IMR-90 (cell line): Measurements from ENCODE around the gene SRXN1. TPM values are rescaled to one million over a fixed set of nuclear protein-coding genes. Genes with fewer than 3 reads are reported as not detected.

ENCODE experiments used
- ATAC-seq: fragments of 200-7000 bp; cut with Tn5 transposase; 2 replicates; pipeline ENCODE4 v1.9.1; 2020; ENCODE audit warnings: low read depth, mild to moderate bottlenecking, moderate library complexity
- BruUV-seq: library from RNA; stranded (reverse); fragments of 400-500 nt; replicated peaks from 2 replicates; lab custom pipeline; 2021; lab: Mats Ljungman, UMichigan
- CTCF ChIA-PET: fragments of 300-600 bp; formaldehyde crosslinking; extraction: SDS; loops from one replicate; lab custom pipeline; 2021; ENCODE audit warnings: antibody characterized with exemption; lab: Yijun Ruan, JAX
- POLR2A ChIA-PET: fragments of 300-600 bp; sonication (Branson Sonifier 250); formaldehyde crosslinking; loops from one replicate; lab custom pipeline; 2022; ENCODE audit warnings: antibody characterized with exemption; ENCODE audit not compliant: unreplicated experiment; lab: Charles Lee
- DNase-seq: peaks from one replicate; pipeline ENCODE4 v3.0.0; 2013
- H2AFZ ChIP-seq: replicated peaks from 2 replicates; pipeline ENCODE3; 2013; ENCODE audit warnings: low read length, mild to moderate bottlenecking; ENCODE audit not compliant: poor library complexity
- H2AK5ac ChIP-seq: 2 replicates; pipeline ENCODE4 v1.6.1; 2013; ENCODE audit warnings: low read depth, low read length, inconsistent platforms
- H2AK9ac ChIP-seq: replicated peaks from 2 replicates; pipeline ENCODE3; 2013; ENCODE audit warnings: mild to moderate bottlenecking, low read depth, low read length, moderate library complexity; ENCODE audit not compliant: poor library complexity
- H2BK120ac ChIP-seq: 2 replicates; pipeline ENCODE4 v1.6.1; 2013; ENCODE audit warnings: low read depth, low read length, inconsistent platforms
- H2BK15ac ChIP-seq: 3 replicates; pipeline ENCODE4 v1.6.1; 2013; ENCODE audit warnings: low read depth, low read length, inconsistent platforms
- H2BK20ac ChIP-seq: 2 replicates; pipeline ENCODE4 v1.6.1; 2013; ENCODE audit warnings: low read depth, mild to moderate bottlenecking, inconsistent platforms, low read length, moderate library complexity
- H2BK5ac ChIP-seq: 2 replicates; pipeline ENCODE4 v1.6.1; 2013; ENCODE audit warnings: mild to moderate bottlenecking, low read depth, low read length, inconsistent platforms; ENCODE audit not compliant: poor library complexity, severe bottlenecking
- H3K14ac ChIP-seq: replicated peaks from 2 replicates; pipeline ENCODE4 v1.6.1; 2013; ENCODE audit warnings: low read depth, low read length, inconsistent platforms
- H3K18ac ChIP-seq: 2 replicates; pipeline ENCODE4 v1.6.1; 2013; ENCODE audit warnings: low read depth, low read length, control low read depth
- H3K23ac ChIP-seq: 2 replicates; pipeline ENCODE4 v1.6.1; 2013; ENCODE audit warnings: low read depth, low read length, inconsistent platforms
- H3K27ac ChIP-seq: 2 replicates; pipeline ENCODE4 v1.5.1; 2013; ENCODE audit warnings: mild to moderate bottlenecking, control low read depth, low read length; ENCODE audit not compliant: insufficient read depth
- H3K27me3 ChIP-seq: 2 replicates; pipeline ENCODE4 v1.6.1; 2013; ENCODE audit warnings: low read length; ENCODE audit not compliant: control insufficient read depth, insufficient read depth
- H3K36me3 ChIP-seq: 2 replicates; pipeline ENCODE4 v1.6.1; 2013; ENCODE audit warnings: low read length, mixed read lengths; ENCODE audit not compliant: control insufficient read depth, insufficient read depth
- H3K4ac ChIP-seq: 2 replicates; pipeline ENCODE4 v1.6.1; 2013; ENCODE audit warnings: low read depth, low read length, inconsistent platforms
- H3K4me1 ChIP-seq: 2 replicates; pipeline ENCODE4 v1.6.1; 2013; ENCODE audit warnings: low read length, mixed read lengths; ENCODE audit not compliant: control insufficient read depth, insufficient read depth
- H3K4me2 ChIP-seq: 2 replicates; pipeline ENCODE4 v1.6.1; 2013; ENCODE audit warnings: low read depth, mild to moderate bottlenecking, control low read depth, low read length, moderate library complexity
- H3K4me3 ChIP-seq: 2 replicates; pipeline ENCODE4 v1.5.1; 2013; ENCODE audit warnings: low read depth, mild to moderate bottlenecking, control low read depth, low read length, moderate library complexity; ENCODE audit not compliant: insufficient read depth
- H3K56ac ChIP-seq: 2 replicates; pipeline ENCODE4 v1.6.1; 2013; ENCODE audit warnings: low read length, inconsistent platforms; ENCODE audit not compliant: insufficient read depth; ENCODE audit errors: extremely low read depth
- H3K79me1 ChIP-seq, 2 experiments: 2 replicates each; pipeline ENCODE4 v1.6.1; 2013; ENCODE audit warnings: low read length in 2 of 2, inconsistent platforms in 1 of 2, low read depth in 1 of 2
- H3K9ac ChIP-seq: 2 replicates; pipeline ENCODE4 v1.6.1; 2013; ENCODE audit warnings: low read depth, low read length, control low read depth
- H3K9me1 ChIP-seq: 2 replicates; pipeline ENCODE4 v1.6.1; 2013; ENCODE audit warnings: low read length, inconsistent platforms; ENCODE audit not compliant: insufficient read depth
- H3K9me3 ChIP-seq: 2 replicates; pipeline ENCODE4 v1.6.1; 2013; ENCODE audit warnings: low read length; ENCODE audit not compliant: control insufficient read depth, insufficient read depth
- H4K20me1 ChIP-seq: 2 replicates; pipeline ENCODE4 v1.6.1; 2013; ENCODE audit warnings: low read length, inconsistent platforms; ENCODE audit not compliant: insufficient read depth
- H4K5ac ChIP-seq: 2 replicates; pipeline ENCODE4 v1.6.1; 2013; ENCODE audit warnings: mild to moderate bottlenecking, low read depth, low read length, control low read depth
- H4K8ac ChIP-seq, 2 experiments: 2 replicates each; pipeline ENCODE4 v1.6.1; 2013; ENCODE audit warnings: low read depth in 2 of 2, low read length in 2 of 2, control low read depth in 1 of 2, inconsistent platforms in 1 of 2
- H4K91ac ChIP-seq: 2 replicates; pipeline ENCODE4 v1.6.1; 2013; ENCODE audit warnings: low read depth, low read length, inconsistent platforms; ENCODE audit not compliant: insufficient read depth
- BHLHE40 ChIP-seq: fragments of 150-350 bp; IDR thresholded peaks from 2 replicates; pipeline ENCODE4 v1.6.1; 2016; ENCODE audit warnings: mild to moderate bottlenecking, low read depth, low read length
- CEBPB ChIP-seq: IDR thresholded peaks from 2 replicates; pipeline ENCODE4 v1.6.1; 2012; ENCODE audit warnings: low read depth, low read length, improper control_type of control experiment
- CHD1 ChIP-seq: IDR thresholded peaks from 2 replicates; pipeline ENCODE4 v1.6.1; 2012; ENCODE audit warnings: low read depth, low read length, improper control_type of control experiment
- FOS ChIP-seq: fragments of 150-350 bp; IDR thresholded peaks from 2 replicates; pipeline ENCODE4 v1.6.1; 2016; ENCODE audit warnings: low read depth, low read length
- MAFK ChIP-seq: IDR thresholded peaks from 2 replicates; pipeline ENCODE4 v1.6.1; 2012; ENCODE audit warnings: low read depth, low read length, improper control_type of control experiment
- MAZ ChIP-seq: IDR thresholded peaks from 2 replicates; pipeline ENCODE4 v1.6.1; 2012; ENCODE audit warnings: low read depth, mild to moderate bottlenecking, low read length, improper control_type of control experiment, moderate library complexity, borderline replicate concordance
- MXI1 ChIP-seq: IDR thresholded peaks from 2 replicates; pipeline ENCODE4 v1.6.1; 2012; ENCODE audit warnings: low read depth, mild to moderate bottlenecking, low read length, moderate library complexity, borderline replicate concordance
- NFE2L2 ChIP-seq: fragments of 150-350 bp; IDR thresholded peaks from 2 replicates; pipeline ENCODE4 v1.6.1; 2016; ENCODE audit warnings: low read depth, mild to moderate bottlenecking, low read length
- POLR2A ChIP-seq: IDR thresholded peaks from 2 replicates; pipeline ENCODE4 v1.6.1; 2012; ENCODE audit warnings: mild to moderate bottlenecking, low read depth, low read length
- RAD21 ChIP-seq: IDR thresholded peaks from 2 replicates; pipeline ENCODE4 v1.6.1; 2012; ENCODE audit warnings: low read length, improper control_type of control experiment
- RCOR1 ChIP-seq: IDR thresholded peaks from 2 replicates; pipeline ENCODE4 v1.6.1; 2012; ENCODE audit warnings: mild to moderate bottlenecking, low read length, improper control_type of control experiment; ENCODE audit not compliant: insufficient replicate concordance
- SMC3 ChIP-seq: fragments of 150-350 bp; IDR thresholded peaks from 2 replicates; pipeline ENCODE4 v1.6.1; 2016; ENCODE audit warnings: low read depth, mild to moderate bottlenecking, antibody characterized with exemption, low read length, moderate library complexity
- WGBS, 2 experiments: methylation state at CpG; one replicate each; pipeline versions ENCODE4 v1.1.5 to v1.1.7; 2013; ENCODE audit warnings: missing lambda C conversion rate in 2 of 2; ENCODE audit not compliant: insufficient read length in 1 of 2; ENCODE audit errors: extremely low coverage in 2 of 2; 5-methylcytosine and 5-hydroxymethylcytosine counted together
- dilution Hi-C: fragments of 300-500 bp; cut with HindIII; formaldehyde crosslinking; loops from one replicate; pipeline ENCODE4 v1.14.3; 2018; ENCODE audit warnings: low sequenced_read_pairs; ENCODE audit not compliant: unreplicated experiment
- in situ Hi-C: fragments of 300-500 bp; cut with MboI; formaldehyde crosslinking; loops from 3 replicates; pipeline ENCODE4 v1.14.3; 2019; ENCODE audit warnings: low sequenced_read_pairs, inconsistent platforms, mixed read lengths
- intact Hi-C: fragments of 100-400 bp; cut with micrococcal nuclease; formaldehyde crosslinking; loops from 2 replicates; pipeline ENCODE4 v1.10.0; 2022
- polyA plus RNA-seq, 3 experiments: library from polyadenylated mRNA; depleted of rRNA; stranded (reverse); fragments of >200 nt; gene quantifications; 2 replicates each; pipeline ENCODE4 v1.2.3, GENCODE V29; 2012; ENCODE audit warnings: low replicate concordance in 1 of 3
- total RNA-seq: library from RNA; depleted of rRNA; stranded (reverse); fragments of >200 nt; gene quantifications from 2 replicates; pipeline ENCODE4 v1.2.3, GENCODE V29; 2012
- TF ChIP-seq, protein P1 (sequence below): fragments of 150-350 bp; IDR thresholded peaks from 2 replicates; pipeline ENCODE4 v1.6.1; 2016; ENCODE audit warnings: low read depth, mild to moderate bottlenecking, low read length, moderate library complexity, borderline replicate concordance
- TF ChIP-seq, protein P2 (sequence below): fragments of 150-350 bp; IDR thresholded peaks from 2 replicates; pipeline ENCODE4 v1.6.1; 2017; ENCODE audit warnings: mild to moderate bottlenecking, antibody characterized with exemption, low read length, low read depth

SRXN1 gene
- total and polyA plus RNA-seq, 2 of the 4 experiments (the other 2 are of a cell fraction) = 51.2 to 71.2 TPM

DNA sequence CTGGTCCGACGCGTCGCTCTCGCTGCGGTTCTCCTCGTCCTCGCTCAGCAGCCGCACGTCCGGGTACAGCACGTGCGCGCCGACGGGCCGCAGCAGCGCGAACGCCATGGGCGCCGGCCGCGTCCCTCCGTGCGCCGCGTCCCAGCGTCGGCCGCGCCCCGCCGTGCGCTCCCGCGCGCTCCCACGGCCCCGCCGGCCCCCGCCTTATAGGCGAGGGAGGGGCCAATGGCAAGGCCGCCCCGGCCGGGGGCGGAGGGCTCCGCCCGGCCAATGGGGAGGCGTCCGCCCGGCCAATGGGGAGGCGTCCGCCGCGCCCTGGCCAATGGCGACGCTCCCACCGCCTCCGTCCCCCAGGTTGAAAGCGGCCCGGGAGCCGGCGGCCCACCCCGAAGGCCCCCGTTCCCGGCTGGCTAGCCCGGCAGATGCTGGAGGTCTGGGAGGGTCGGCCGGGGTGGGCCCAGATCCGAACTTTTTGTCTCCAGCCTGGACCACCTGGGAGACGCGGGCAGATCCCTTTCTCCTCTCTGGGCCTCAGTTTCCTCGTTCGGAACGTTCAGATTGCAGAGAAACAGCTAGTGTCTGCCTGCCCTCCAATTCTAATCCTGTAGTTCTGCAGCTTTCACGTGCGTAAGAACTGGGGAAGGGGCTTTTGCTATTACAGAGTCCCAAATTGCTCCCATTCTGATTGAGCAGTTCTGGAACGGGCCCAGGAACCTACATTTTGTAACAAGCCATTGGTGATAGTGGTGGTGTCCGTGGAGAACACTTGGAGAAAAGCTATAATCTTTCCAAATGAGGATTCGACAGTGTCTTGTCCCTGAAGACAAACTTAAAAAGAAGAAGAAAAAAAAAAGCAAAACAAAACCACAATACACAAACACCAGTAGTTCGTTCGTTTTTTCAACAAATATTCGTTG, 42.6 kb downstream of the SRXN1 start, which contains the start of gene TCF15:
TSS of gene TCF15 (minus strand) at position 180 of the 917 bp plus-strand sequence. CDS start at position 108, 72 bp downstream.
- H4K20me1 ChIP-seq = no peaks in the 10 kb centered on the region; the same call in 1 of the 2 replicates

More for the DNA sequence above, 42.6 kb downstream of the SRXN1 start, which contains the start of gene TCF15:
- H4K5ac ChIP-seq = no peak within 1 kb of the TSS
- H3K4me2 ChIP-seq = no peak within 1 kb of the TSS
- no peak within 1 kb of the TSS for H3K18ac ChIP-seq
- no peak within 1 kb of the TSS for H3K27ac ChIP-seq
- H2BK5ac ChIP-seq = no peak within 1 kb of the TSS
- dilution Hi-C loops (no loop called here), in situ Hi-C loops (no loop called here), intact Hi-C loops (no loop called here)
- H3K79me1 ChIP-seq = no peaks in the 10 kb centered on the region
- no peak within 1 kb of the TSS for H3K23ac ChIP-seq
- no peak within 1 kb of the TSS for H4K8ac ChIP-seq
- peak within 1 kb of the TSS; percentile 55 for H2AK9ac ChIP-seq
- H2BK120ac ChIP-seq = no peak within 1 kb of the TSS
- ChIA-PET CTCF (no interaction called here), POLR2A (no interaction called here)
- H2AFZ ChIP-seq = peak within 1 kb of the TSS; percentile 66
- no peak within 1 kb of the TSS for H3K4ac ChIP-seq
- peak; percentile 48 for ATAC-seq
- H3K27me3 ChIP-seq = peaks cover 82% of the 10 kb centered on the region
- no peak for DNase-seq
- H2AK5ac ChIP-seq = no peak within 1 kb of the TSS
- H2BK20ac ChIP-seq = no peak within 1 kb of the TSS
- no peak within 1 kb of the TSS for H3K9ac ChIP-seq
- H3K9me3 ChIP-seq = 0 out of 2 replicates have a peak, but pooled peaks cover 1% of the 10 kb centered on the region
- no peak within 1 kb of the TSS for H3K56ac ChIP-seq
- WGBS, 2 experiments = 0% methylated on average over 9 of the region's 84 CpGs; no CpG with 5 or more reads in 1 of the 2 experiments
- H3K4me3 ChIP-seq = no peak within 1 kb of the TSS
- no peaks in the 10 kb centered on the region for H3K9me1 ChIP-seq
- H2BK15ac ChIP-seq = no peak within 1 kb of the TSS
- H4K91ac ChIP-seq = no peak within 1 kb of the TSS
- no peaks in the 10 kb centered on the region for H3K36me3 ChIP-seq
- no peaks in the 10 kb centered on the region for H3K4me1 ChIP-seq
- H3K14ac ChIP-seq = no peak within 1 kb of the TSS
- no peak for TF ChIP-seq POLR2A
- TF ChIP-seq, protein P1, sequence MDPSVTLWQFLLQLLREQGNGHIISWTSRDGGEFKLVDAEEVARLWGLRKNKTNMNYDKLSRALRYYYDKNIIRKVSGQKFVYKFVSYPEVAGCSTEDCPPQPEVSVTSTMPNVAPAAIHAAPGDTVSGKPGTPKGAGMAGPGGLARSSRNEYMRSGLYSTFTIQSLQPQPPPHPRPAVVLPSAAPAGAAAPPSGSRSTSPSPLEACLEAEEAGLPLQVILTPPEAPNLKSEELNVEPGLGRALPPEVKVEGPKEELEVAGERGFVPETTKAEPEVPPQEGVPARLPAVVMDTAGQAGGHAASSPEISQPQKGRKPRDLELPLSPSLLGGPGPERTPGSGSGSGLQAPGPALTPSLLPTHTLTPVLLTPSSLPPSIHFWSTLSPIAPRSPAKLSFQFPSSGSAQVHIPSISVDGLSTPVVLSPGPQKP = no peak
- TF ChIP-seq CEBPB = no peak
- no peak for TF ChIP-seq CHD1
- TF ChIP-seq FOS = no peak
- TF ChIP-seq MAZ = no peak
- no peak for TF ChIP-seq BHLHE40
- TF ChIP-seq, protein P2, sequence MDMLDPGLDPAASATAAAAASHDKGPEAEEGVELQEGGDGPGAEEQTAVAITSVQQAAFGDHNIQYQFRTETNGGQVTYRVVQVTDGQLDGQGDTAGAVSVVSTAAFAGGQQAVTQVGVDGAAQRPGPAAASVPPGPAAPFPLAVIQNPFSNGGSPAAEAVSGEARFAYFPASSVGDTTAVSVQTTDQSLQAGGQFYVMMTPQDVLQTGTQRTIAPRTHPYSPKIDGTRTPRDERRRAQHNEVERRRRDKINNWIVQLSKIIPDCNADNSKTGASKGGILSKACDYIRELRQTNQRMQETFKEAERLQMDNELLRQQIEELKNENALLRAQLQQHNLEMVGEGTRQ = no peak
- no peak for TF ChIP-seq SMC3
- TF ChIP-seq RAD21 = no peak
- no peak for TF ChIP-seq MAFK
- TF ChIP-seq RCOR1 = no peak
- TF ChIP-seq NFE2L2 = no peak
- no peak for TF ChIP-seq MXI1
- no TSS peak for BruUV-seq
